Esophagus muscularis mucosa (tissue), 4 donors: ENCODE results near the gene RTKN. TPM values are rescaled to one million over a fixed set of nuclear protein-coding genes. Genes with fewer than 3 reads are reported as not detected.

Experiments
- DNase-seq: peaks from one replicate; pipeline ENCODE4 v3.0.0-alpha.2; 2017; ENCODE audit errors: extremely low spot score
- H3K27ac ChIP-seq, 4 donors: fragments of 200-600 bp; sonication (generic); replicated peaks in 1 of 4; 1 replicate in 3 of 4; 2 replicates in 1 of 4; pipeline ENCODE4 v1.5.1; 2016 to 2019; ENCODE audit warnings: mild to moderate bottlenecking in 1 of 4
- H3K27me3 ChIP-seq, 4 donors: fragments of 200-600 bp; sonication (generic); one replicate each; pipeline versions ENCODE4 v1.5.1 to v1.6.0; 2016 to 2019
- H3K36me3 ChIP-seq, 4 donors: fragments of 200-600 bp; sonication (generic); one replicate each; pipeline ENCODE4 v1.5.1; 2016 to 2019
- H3K4me1 ChIP-seq, 4 donors: fragments of 200-600 bp; sonication (generic); one replicate each; pipeline ENCODE4 v1.5.1; 2016 to 2019
- H3K4me3 ChIP-seq, 4 donors: fragments of 200-600 bp; sonication (generic); 1 replicate in 2 of 4; 2 replicates in 2 of 4; pipeline ENCODE4 v1.5.1; 2016 to 2019; ENCODE audit warnings: mild to moderate bottlenecking in 4 of 4, moderate library complexity in 1 of 4
- H3K9me3 ChIP-seq, 4 donors: fragments of 200-600 bp; sonication (generic); 1 replicate in 3 of 4; 2 replicates in 1 of 4; pipeline ENCODE4 v1.5.1; 2016 to 2019
- EP300 ChIP-seq: sonication (generic); formaldehyde crosslinking; IDR thresholded peaks from one replicate; pipeline ENCODE4 v1.6.1; 2017; ENCODE audit warnings: antibody characterized with exemption
- POLR2A ChIP-seq: fragments of 450-650 bp; IDR thresholded peaks from one replicate; pipeline ENCODE4 v1.6.1; 2017; ENCODE audit warnings: antibody characterized with exemption, moderate library complexity, mild to moderate bottlenecking, low read depth
- POLR2AphosphoS5 ChIP-seq, 2 donors: sonication (generic); formaldehyde crosslinking; IDR thresholded peaks; one replicate each; pipeline ENCODE4 v1.6.1; 2017; ENCODE audit warnings: antibody characterized with exemption in 2 of 2
- WGBS: methylation state at CpG from one replicate; pipeline ENCODE4 v1.1.5; 2018; 5-methylcytosine and 5-hydroxymethylcytosine counted together
- intact Hi-C: fragments of 100-400 bp; cut with DNase I; formaldehyde crosslinking; loops from one replicate; pipeline ENCODE4 v1.15.1; 2023
- total RNA-seq, 4 donors: library from RNA; depleted of rRNA; stranded (reverse); fragments of >200 nt; gene quantifications; one replicate each; pipeline versions ENCODE4 v1.1.0 to v1.2.1, GENCODE V29; 2016
- TF ChIP-seq, protein P1 (sequence below), 3 experiments: fragments of 200-600 bp in 2 of 3; fragments of 450-650 bp in 1 of 3; sonication (generic) in 2 of 3; IDR thresholded peaks; one replicate each; pipeline ENCODE4 v1.5.1; 2017 to 2019; ENCODE audit warnings: antibody characterized with exemption in 3 of 3, mild to moderate bottlenecking in 2 of 3, moderate library complexity in 1 of 3

Gene RTKN
- total RNA-seq, 4 donors from 2014 or later = 8.4 to 14.1 (median 11.3) TPM

DNA sequence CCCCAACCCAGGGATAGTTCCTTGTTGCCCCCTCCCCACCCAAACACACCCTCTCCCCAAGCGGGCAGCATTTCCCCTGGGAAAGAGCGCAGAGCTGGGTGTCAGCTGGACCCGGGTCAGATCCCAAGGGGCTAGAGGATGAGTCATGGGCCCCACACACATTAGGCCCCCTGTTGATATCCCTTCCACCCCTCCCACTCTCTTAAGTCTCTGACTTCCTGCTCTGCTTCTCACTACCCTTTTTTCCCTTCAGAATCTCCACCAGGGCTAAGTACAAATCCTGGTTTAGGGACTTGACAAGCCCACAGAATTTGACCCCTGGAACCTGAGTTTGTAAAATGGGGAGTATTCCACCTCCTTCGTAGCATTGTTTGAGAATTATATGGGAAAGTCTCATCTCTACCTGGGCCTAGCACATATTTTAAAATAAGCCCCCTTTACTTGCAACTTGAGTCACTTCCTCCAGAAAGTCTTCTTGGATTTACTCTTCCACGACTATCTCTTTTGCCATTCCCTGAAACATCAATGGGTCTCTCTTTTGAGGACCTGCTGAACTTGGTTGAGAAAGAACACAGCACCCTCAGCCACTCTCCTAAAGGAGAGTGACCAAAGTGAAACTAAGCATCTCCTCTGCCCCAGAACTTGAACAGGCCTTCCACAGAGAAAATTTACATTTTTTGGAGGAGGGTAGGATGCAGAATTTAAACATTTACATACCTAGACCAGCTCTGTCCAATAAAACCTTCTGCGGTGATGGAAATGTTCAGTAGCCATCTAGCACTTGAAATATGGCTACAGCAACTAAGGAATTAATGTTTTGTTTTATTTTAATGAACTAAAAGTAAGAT is 4.7 kb downstream of the RTKN start:
- peaks cover 0 to 11% (median 5%) of the 10 kb centered on the region in 4 donors for H3K27me3 ChIP-seq
- TF ChIP-seq POLR2A (no peak), POLR2AphosphoS5 (IDR thresholded peaks at IDR 0.05) (no peak), EP300 (no peak)
- TF ChIP-seq, protein P1, sequence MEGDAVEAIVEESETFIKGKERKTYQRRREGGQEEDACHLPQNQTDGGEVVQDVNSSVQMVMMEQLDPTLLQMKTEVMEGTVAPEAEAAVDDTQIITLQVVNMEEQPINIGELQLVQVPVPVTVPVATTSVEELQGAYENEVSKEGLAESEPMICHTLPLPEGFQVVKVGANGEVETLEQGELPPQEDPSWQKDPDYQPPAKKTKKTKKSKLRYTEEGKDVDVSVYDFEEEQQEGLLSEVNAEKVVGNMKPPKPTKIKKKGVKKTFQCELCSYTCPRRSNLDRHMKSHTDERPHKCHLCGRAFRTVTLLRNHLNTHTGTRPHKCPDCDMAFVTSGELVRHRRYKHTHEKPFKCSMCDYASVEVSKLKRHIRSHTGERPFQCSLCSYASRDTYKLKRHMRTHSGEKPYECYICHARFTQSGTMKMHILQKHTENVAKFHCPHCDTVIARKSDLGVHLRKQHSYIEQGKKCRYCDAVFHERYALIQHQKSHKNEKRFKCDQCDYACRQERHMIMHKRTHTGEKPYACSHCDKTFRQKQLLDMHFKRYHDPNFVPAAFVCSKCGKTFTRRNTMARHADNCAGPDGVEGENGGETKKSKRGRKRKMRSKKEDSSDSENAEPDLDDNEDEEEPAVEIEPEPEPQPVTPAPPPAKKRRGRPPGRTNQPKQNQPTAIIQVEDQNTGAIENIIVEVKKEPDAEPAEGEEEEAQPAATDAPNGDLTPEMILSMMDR (IDR thresholded peaks at IDR 0.05) = no peak
- peak overlapping the region in 3 of 4 donors; percentile 10 to 18 (median 15) for H3K4me3 ChIP-seq
- H3K9me3 ChIP-seq = no peaks in the 10 kb centered on the region
- peaks cover under 1 to 10% (median 7%) of the 10 kb centered on the region in 4 donors for H3K36me3 ChIP-seq
- peaks cover 26 to 60% (median 52%) of the 10 kb centered on the region in 4 donors for H3K4me1 ChIP-seq
- DNase-seq = no peak
- H3K27ac ChIP-seq = peak overlapping the region in 2 of 4 donors; percentile 44 to 46
- intact Hi-C loops = no loop called here
- WGBS = 64% methylated on average over 6 of the region's 6 CpGs

DNA sequence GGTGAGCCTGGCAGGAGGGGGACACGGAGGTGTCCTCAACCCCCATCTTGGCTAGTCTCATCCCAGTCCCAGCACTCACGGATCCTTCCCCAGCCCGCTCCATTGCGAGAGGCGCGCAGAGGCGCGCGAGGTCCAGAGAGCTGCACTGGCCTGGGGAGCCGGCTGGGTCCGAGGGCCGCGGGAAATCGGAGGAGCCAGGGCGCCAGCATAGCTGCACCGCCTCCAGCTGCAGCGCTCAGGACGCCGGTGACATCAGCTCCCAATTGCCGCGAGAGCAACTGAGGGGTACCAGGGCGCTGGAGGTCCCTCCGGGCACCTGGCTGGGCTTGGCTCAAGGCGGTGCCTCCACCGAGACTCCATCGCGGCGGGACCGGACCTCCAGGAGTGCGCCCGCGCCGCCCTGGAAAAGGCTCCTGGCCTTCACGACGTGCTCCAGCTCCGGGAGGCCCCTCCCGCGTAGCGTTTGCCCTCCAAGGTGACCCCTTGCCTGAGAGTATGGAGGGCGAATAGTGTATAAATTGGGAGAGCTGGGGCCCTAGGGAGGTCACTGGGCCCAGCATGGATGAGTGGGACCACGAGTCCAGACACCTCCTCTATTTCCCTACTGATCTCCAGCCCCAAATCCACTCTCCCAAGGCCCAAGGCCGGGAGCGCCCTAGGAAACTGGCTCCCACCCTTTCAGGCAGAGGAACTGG is 5.5 kb downstream of the RTKN start:
- 77% methylated on average over 24 of the region's 43 CpGs for WGBS
- H3K4me1 ChIP-seq = peaks cover 20 to 51% (median 44%) of the 10 kb centered on the region in 4 donors
- H3K4me3 ChIP-seq = peak overlapping the region; percentile 10 to 19 (median 16)
- intact Hi-C loops = no loop called here
- peaks cover 0 to 3% (median 1%) of the 10 kb centered on the region in 4 donors for H3K27me3 ChIP-seq
- H3K36me3 ChIP-seq = peaks cover 8 to 18% (median 15%) of the 10 kb centered on the region in 4 donors
- no peaks in the 10 kb centered on the region for H3K9me3 ChIP-seq
- TF ChIP-seq POLR2AphosphoS5 (IDR thresholded peaks at IDR 0.05) = no peak
- TF ChIP-seq POLR2A = no peak
- TF ChIP-seq, protein P1 (IDR thresholded peaks at IDR 0.05) = no peak
- no peak for TF ChIP-seq EP300
- DNase-seq = no peak
- peak overlapping the region in 2 of 4 donors; percentile 44 to 46 for H3K27ac ChIP-seq

GRCh38 chr2:74430502-74430901 is 11.2 kb downstream of the RTKN start:
- no peak overlapping the region for H3K27ac ChIP-seq
- H3K27me3 ChIP-seq = no peaks in the 10 kb centered on the region
- no peaks in the 10 kb centered on the region for H3K9me3 ChIP-seq
- no peak for DNase-seq
- H3K4me1 ChIP-seq = no peaks in the 10 kb centered on the region
- peaks cover 27 to 73% (median 69%) of the 10 kb centered on the region in 4 donors for H3K36me3 ChIP-seq
- intact Hi-C loops = no loop called here
- WGBS = 92% methylated on average over 7 of the region's 11 CpGs
- TF ChIP-seq, protein P1 (IDR thresholded peaks at IDR 0.05) = no peak
- TF ChIP-seq POLR2A = no peak
- no peak for TF ChIP-seq POLR2AphosphoS5 (IDR thresholded peaks at IDR 0.05)
- no peak for TF ChIP-seq EP300
- no peak overlapping the region for H3K4me3 ChIP-seq

DNA sequence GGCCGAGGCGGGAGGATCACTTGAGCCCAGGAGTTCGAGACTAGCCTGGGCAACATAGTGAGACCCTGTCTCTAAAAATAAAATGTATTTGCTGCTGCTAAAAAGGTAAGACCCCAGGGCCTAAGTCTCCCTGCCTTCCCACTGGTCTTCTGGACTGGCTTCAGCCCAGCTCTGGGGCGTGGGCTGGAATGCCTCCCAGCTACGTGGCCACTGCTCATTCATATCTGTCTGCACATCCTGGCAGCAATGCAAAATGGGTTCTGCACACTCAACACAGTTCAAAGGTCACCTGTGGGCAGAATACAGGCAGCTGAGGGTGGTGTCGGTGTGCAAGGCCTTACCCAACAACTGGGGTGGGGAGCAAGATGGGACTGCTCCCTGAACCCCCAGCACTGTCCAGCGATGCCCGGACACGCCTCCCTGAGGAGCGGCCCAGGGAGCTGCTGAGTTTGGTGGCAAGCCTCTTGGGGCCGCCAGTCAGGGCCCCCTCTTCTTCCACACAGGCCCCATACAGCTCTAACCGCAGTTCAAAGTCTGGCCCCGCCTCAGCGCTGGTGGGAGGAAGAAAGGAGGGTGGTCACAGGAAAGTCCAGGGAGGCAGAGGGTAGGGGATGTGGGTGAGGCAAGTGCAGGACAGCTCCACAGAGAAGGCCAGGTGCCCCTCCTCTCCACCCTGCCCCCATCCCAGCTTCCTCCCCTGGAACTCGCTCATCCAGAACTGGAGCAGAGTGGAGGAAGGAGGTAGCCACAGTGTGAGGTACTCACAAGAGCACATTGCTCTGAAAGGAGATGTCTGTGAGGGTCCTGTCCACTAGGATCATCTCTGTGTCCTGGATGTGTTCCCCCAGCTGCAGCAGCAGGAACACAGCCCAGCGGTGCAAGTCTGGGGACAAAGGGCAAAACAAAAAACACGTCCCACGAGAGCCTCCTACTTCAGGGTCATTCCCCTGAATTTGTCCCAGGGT is 12.0 kb downstream of the RTKN start:
- 87% methylated on average over 16 of the region's 18 CpGs for WGBS
- H3K27ac ChIP-seq = no peak overlapping the region
- H3K27me3 ChIP-seq = no peaks in the 10 kb centered on the region
- intact Hi-C loops = no loop called here
- H3K4me1 ChIP-seq = no peaks in the 10 kb centered on the region
- H3K36me3 ChIP-seq = peaks cover 27 to 79% (median 75%) of the 10 kb centered on the region in 4 donors
- TF ChIP-seq, protein P1 (IDR thresholded peaks at IDR 0.05) = no peak
- TF ChIP-seq POLR2AphosphoS5 (IDR thresholded peaks at IDR 0.05) = no peak
- no peak for TF ChIP-seq EP300
- no peak for TF ChIP-seq POLR2A
- no peaks in the 10 kb centered on the region for H3K9me3 ChIP-seq
- no peak for DNase-seq
- no peak overlapping the region for H3K4me3 ChIP-seq
